ENCODE measurements around the gene VPS35L. TPM values are rescaled to one million over a fixed set of nuclear protein-coding genes. Genes with fewer than 3 reads are reported as not detected.
A peak's percentile ranks its signal among the peaks of the same experiment; 100 is the strongest.

The VPS35L gene
- total RNA-seq, 1 donor from 2014 or later, result 22.4 TPM

GRCh38 chr16:19681637-19682036, 126.1 kb downstream of the VPS35L start:
- intact Hi-C loops (cut with micrococcal nuclease), result no loop called here
- no peak for DNase-seq
- no peak for ATAC-seq

- DNase-seq (no peak), ATAC-seq (no peak)
- intact Hi-C loops (cut with micrococcal nuclease), result no loop called here
Observed at GRCh38 chr16:19683453-19684236, 128.1 kb downstream of the VPS35L start.

- ATAC-seq, result no peak
- DNase-seq, result no peak
- intact Hi-C loops (cut with micrococcal nuclease), result no loop called here
Observed at GRCh38 chr16:19685176-19685575, 129.7 kb downstream of the VPS35L start.

- ATAC-seq (no peak), DNase-seq (no peak)
- intact Hi-C loops (cut with micrococcal nuclease), result no loop called here
Observed at GRCh38 chr16:19687279-19687678, 131.8 kb downstream of the VPS35L start.

- no peak for ATAC-seq
- no peak for DNase-seq
- intact Hi-C loops (cut with micrococcal nuclease), result no loop called here
Observed at GRCh38 chr16:19688396-19689024, 133.0 kb downstream of the VPS35L start.

GRCh38 chr16:19689342-19689741, 133.8 kb downstream of the VPS35L start:
- no peak for DNase-seq
- intact Hi-C loops (cut with micrococcal nuclease), result no loop called here
- no peak for ATAC-seq

GRCh38 chr16:19690196-19690595, 134.7 kb downstream of the VPS35L start:
- DNase-seq (no peak), ATAC-seq (peak; percentile 69)
- intact Hi-C loops (cut with micrococcal nuclease), result no loop called here

- DNase-seq, result peak; percentile 46
Observed at GRCh38 chr16:19691161-19691711, 135.7 kb downstream of the VPS35L start.

GRCh38 chr16:19694989-19695388, 139.5 kb downstream of the VPS35L start:
- intact Hi-C loops (cut with micrococcal nuclease), result no loop called here
- no peak for ATAC-seq

More at GRCh38 chr16:19691161-19691711, 135.7 kb downstream of the VPS35L start:
- intact Hi-C loops (cut with micrococcal nuclease), result no loop called here
- peak; percentile 20 for ATAC-seq

GRCh38 chr16:19696328-19696727, 140.8 kb downstream of the VPS35L start:
- peak; percentile 76 for DNase-seq
- ATAC-seq, result peak; percentile 66
- intact Hi-C loops (cut with micrococcal nuclease), result no loop called here

More at GRCh38 chr16:19694989-19695388, 139.5 kb downstream of the VPS35L start:
- DNase-seq, result no peak

- no peak for DNase-seq
- no peak for ATAC-seq
- intact Hi-C loops (cut with micrococcal nuclease), result no loop called here
Observed at GRCh38 chr16:19696961-19697360, 141.5 kb downstream of the VPS35L start.

- ATAC-seq (no peak), DNase-seq (no peak)
- intact Hi-C loops (cut with micrococcal nuclease), result no loop called here
Observed at GRCh38 chr16:19697756-19698318, 142.3 kb downstream of the VPS35L start.

GRCh38 chr16:19698480-19699465, 143.3 kb downstream of the VPS35L start:
- peak; percentile 37 for ATAC-seq
- no peak for DNase-seq
- intact Hi-C loops (cut with micrococcal nuclease), result no loop called here

GRCh38 chr16:19699472-19699871, 144.0 kb downstream of the VPS35L start:
- DNase-seq (no peak), ATAC-seq (no peak)
- intact Hi-C loops (cut with micrococcal nuclease), result no loop called here

GRCh38 chr16:19700319-19700781, 144.8 kb downstream of the VPS35L start:
- DNase-seq, result no peak
- ATAC-seq, result no peak
- intact Hi-C loops (cut with micrococcal nuclease), result no loop called here

- DNase-seq (no peak), ATAC-seq (no peak)
- intact Hi-C loops (cut with micrococcal nuclease), result no loop called here
Observed at GRCh38 chr16:19701091-19701490, 145.6 kb downstream of the VPS35L start.

- intact Hi-C loops (cut with micrococcal nuclease), result no loop called here
Observed at GRCh38 chr16:19703172-19703889, 147.8 kb downstream of the VPS35L start.

More at GRCh38 chr16:19703172-19703889, 147.8 kb downstream of the VPS35L start:
- DNase-seq (no peak), ATAC-seq (no peak)
